Neural cell (in vitro differentiated cells): Measurements from ENCODE around the gene EREG. TPM values are rescaled to one million over a fixed set of nuclear protein-coding genes. Genes with fewer than 3 reads are reported as not detected.

Experiments used
- H2AFZ ChIP-seq: fragments of 200-600, 300-800 bp; sonication (generic), shearing (Covaris generic); 2 replicates; pipeline ENCODE4 v1.6.0; 2014; ENCODE audit warnings: low read depth, mild to moderate bottlenecking, antibody characterized with exemption, low read length, moderate library complexity
- H3F3A ChIP-seq: fragments of 200-600 bp; shearing (Covaris generic); 2 replicates; pipeline ENCODE4 v1.6.1; 2016; ENCODE audit warnings: mild to moderate bottlenecking, moderate library complexity, mixed read lengths, antibody characterized with exemption, low read length; ENCODE audit not compliant: insufficient read depth, poor library complexity, severe bottlenecking
- H3K27ac ChIP-seq: fragments of 200-600, 300-800 bp; sonication (generic), shearing (Covaris generic); 2 replicates; pipeline ENCODE4 v1.5.1; 2014; ENCODE audit warnings: mild to moderate bottlenecking, low read length, moderate library complexity
- H3K27me3 ChIP-seq: fragments of 300-800, 200-600 bp; sonication (generic), shearing (Covaris generic); 2 replicates; pipeline ENCODE4 v1.6.0; 2014; ENCODE audit warnings: mild to moderate bottlenecking, low read depth, low read length, moderate library complexity; ENCODE audit not compliant: insufficient read depth
- H3K36me3 ChIP-seq: fragments of 300-800, 200-600 bp; sonication (generic), shearing (Covaris generic); 2 replicates; pipeline ENCODE4 v1.5.1; 2014; ENCODE audit warnings: mild to moderate bottlenecking, antibody characterized with exemption, low read length, moderate library complexity; ENCODE audit not compliant: insufficient read depth
- H3K4me2 ChIP-seq: fragments of 300-800, 200-600 bp; sonication (generic), shearing (Covaris generic); 2 replicates; pipeline ENCODE4 v1.6.0; 2014; ENCODE audit warnings: mild to moderate bottlenecking, low read length
- H3K4me3 ChIP-seq: fragments of 300-800, 200-600 bp; sonication (generic), shearing (Covaris generic); 2 replicates; pipeline ENCODE4 v1.5.1; 2014; ENCODE audit warnings: mild to moderate bottlenecking, low read length, moderate library complexity
- H3K79me2 ChIP-seq: fragments of 200-600 bp; shearing (Covaris generic); replicated peaks from 2 replicates; pipeline ENCODE4 v1.6.0; 2014; ENCODE audit warnings: mild to moderate bottlenecking, low read length, moderate library complexity; ENCODE audit not compliant: insufficient read depth
- H3K9ac ChIP-seq: fragments of 300-800, 200-600 bp; sonication (generic), shearing (Covaris generic); 2 replicates; pipeline ENCODE4 v1.6.1; 2016; ENCODE audit warnings: mild to moderate bottlenecking, low read length, mixed read lengths
- H3K9me2 ChIP-seq: fragments of 200-600 bp; shearing (Covaris generic); 2 replicates; pipeline ENCODE4 v1.6.1; 2016; ENCODE audit warnings: mild to moderate bottlenecking, low read length, mixed read lengths; ENCODE audit not compliant: insufficient read depth
- H3K9me3 ChIP-seq: fragments of 200-600, 300-800 bp; sonication (generic), shearing (Covaris generic); 2 replicates; pipeline ENCODE4 v1.6.1; 2016; ENCODE audit warnings: mild to moderate bottlenecking, mixed run types, low read length, moderate library complexity, mixed read lengths
- H4K20me1 ChIP-seq: fragments of 200-600 bp; shearing (Covaris generic); 2 replicates; pipeline ENCODE4 v1.6.1; 2016; ENCODE audit warnings: mild to moderate bottlenecking, mixed run types; ENCODE audit not compliant: insufficient read depth
- CTCF ChIP-seq: fragments of 450-650 bp; IDR thresholded peaks from 2 replicates; pipeline ENCODE4 v1.5.1; 2014; ENCODE audit warnings: antibody characterized with exemption, mild to moderate bottlenecking, moderate library complexity; ENCODE audit not compliant: poor library complexity, severe bottlenecking
- EP300 ChIP-seq: fragments of 450-650 bp; conservative IDR thresholded peaks from 2 replicates; pipeline ENCODE4 v1.6.1; 2014; ENCODE audit warnings: antibody characterized with exemption, mild to moderate bottlenecking, moderate library complexity; ENCODE audit not compliant: poor library complexity, severe bottlenecking
- EZH2 ChIP-seq: fragments of 200-600, 300-800 bp; shearing (Covaris generic), sonication (generic); IDR thresholded peaks from 2 replicates; pipeline ENCODE4 v1.6.1; 2014; ENCODE audit warnings: antibody characterized with exemption, low read length, borderline replicate concordance, mild to moderate bottlenecking; ENCODE audit not compliant: insufficient read depth, poor library complexity, severe bottlenecking
- MXI1 ChIP-seq: fragments of 450-650 bp; conservative IDR thresholded peaks from 2 replicates; pipeline ENCODE4 v1.6.1; 2014; ENCODE audit warnings: antibody characterized with exemption, mild to moderate bottlenecking; ENCODE audit not compliant: poor library complexity, severe bottlenecking
- POLR2AphosphoS5 ChIP-seq: IDR thresholded peaks from 2 replicates; pipeline ENCODE4 v1.6.1; 2012
- RAD21 ChIP-seq: fragments of 450-650 bp; conservative IDR thresholded peaks from 2 replicates; pipeline ENCODE4 v1.6.1; 2014; ENCODE audit warnings: antibody characterized with exemption, mild to moderate bottlenecking, moderate library complexity
- REST ChIP-seq: IDR thresholded peaks from 2 replicates; pipeline ENCODE4 v1.6.1; 2012; ENCODE audit warnings: borderline replicate concordance
- SMC3 ChIP-seq: fragments of 450-650 bp; conservative IDR thresholded peaks from 2 replicates; pipeline ENCODE4 v1.6.1; 2014; ENCODE audit warnings: antibody characterized with exemption, mild to moderate bottlenecking, moderate library complexity; ENCODE audit not compliant: poor library complexity
- TAF1 ChIP-seq: IDR thresholded peaks from 2 replicates; pipeline ENCODE4 v1.6.1; 2012; ENCODE audit warnings: low read depth
- polyA plus RNA-seq: library from polyadenylated mRNA; depleted of rRNA; stranded (reverse); fragments of >200 nt; gene quantifications from 2 replicates; pipeline ENCODE4 v1.2.3, GENCODE V29; 2014

EREG gene
- polyA plus RNA-seq, 1 donor from 2014 or later = not detected

GRCh38 chr4:74362347-74362746 is 2.6 kb upstream of the EREG start:
- Histone ChIP-seq H3K9me2 (no peaks in the 10 kb centered on the region), H3K4me2 (no peak overlapping the region), H2AFZ (no peak overlapping the region), H4K20me1 (no peaks in the 10 kb centered on the region), H3K79me2 (no peaks in the 10 kb centered on the region), H3K4me3 (no peak overlapping the region), H3K36me3 (no peaks in the 10 kb centered on the region), H3K9me3 (no peaks in the 10 kb centered on the region), H3K27me3 (peaks cover 30% of the 10 kb centered on the region), H3F3A (no peaks in the 10 kb centered on the region), H3K27ac (no peak overlapping the region), H3K9ac (no peak overlapping the region)
- no peak for TF ChIP-seq EP300
- no peak for TF ChIP-seq EZH2
- TF ChIP-seq POLR2AphosphoS5 = no peak
- no peak for TF ChIP-seq TAF1
- TF ChIP-seq REST = no peak
- TF ChIP-seq RAD21 = no peak
- no peak for TF ChIP-seq CTCF

GRCh38 chr4:74364256-74364651 is 691 bp upstream of the EREG start:
- H2AFZ ChIP-seq = no peak overlapping the region
- no peak overlapping the region for H3K4me3 ChIP-seq
- H3K9me2 ChIP-seq = no peaks in the 10 kb centered on the region
- H3F3A ChIP-seq = no peaks in the 10 kb centered on the region
- no peaks in the 10 kb centered on the region for H3K79me2 ChIP-seq
- no peak overlapping the region for H3K4me2 ChIP-seq
- H3K9me3 ChIP-seq = no peaks in the 10 kb centered on the region
- TF ChIP-seq TAF1 (no peak), RAD21 (no peak), CTCF (no peak), POLR2AphosphoS5 (no peak), EZH2 (no peak), REST (no peak), EP300 (no peak), SMC3 (no peak), MXI1 (no peak)
- peaks cover 30% of the 10 kb centered on the region for H3K27me3 ChIP-seq
- H3K36me3 ChIP-seq = no peaks in the 10 kb centered on the region
- no peak overlapping the region for H3K27ac ChIP-seq
- no peak overlapping the region for H3K9ac ChIP-seq
- no peaks in the 10 kb centered on the region for H4K20me1 ChIP-seq
